NOMO-1 treated with dmso at 0.1 percent for 144 hours (cell line): ENCODE results near the gene PERM1.

Source experiments
- DNase-seq: peaks from one replicate; lab custom pipeline; 2025; ENCODE audit not compliant: unreplicated experiment; lab: John Stamatoyannopoulos, UW

PERM1 gene

DNA sequence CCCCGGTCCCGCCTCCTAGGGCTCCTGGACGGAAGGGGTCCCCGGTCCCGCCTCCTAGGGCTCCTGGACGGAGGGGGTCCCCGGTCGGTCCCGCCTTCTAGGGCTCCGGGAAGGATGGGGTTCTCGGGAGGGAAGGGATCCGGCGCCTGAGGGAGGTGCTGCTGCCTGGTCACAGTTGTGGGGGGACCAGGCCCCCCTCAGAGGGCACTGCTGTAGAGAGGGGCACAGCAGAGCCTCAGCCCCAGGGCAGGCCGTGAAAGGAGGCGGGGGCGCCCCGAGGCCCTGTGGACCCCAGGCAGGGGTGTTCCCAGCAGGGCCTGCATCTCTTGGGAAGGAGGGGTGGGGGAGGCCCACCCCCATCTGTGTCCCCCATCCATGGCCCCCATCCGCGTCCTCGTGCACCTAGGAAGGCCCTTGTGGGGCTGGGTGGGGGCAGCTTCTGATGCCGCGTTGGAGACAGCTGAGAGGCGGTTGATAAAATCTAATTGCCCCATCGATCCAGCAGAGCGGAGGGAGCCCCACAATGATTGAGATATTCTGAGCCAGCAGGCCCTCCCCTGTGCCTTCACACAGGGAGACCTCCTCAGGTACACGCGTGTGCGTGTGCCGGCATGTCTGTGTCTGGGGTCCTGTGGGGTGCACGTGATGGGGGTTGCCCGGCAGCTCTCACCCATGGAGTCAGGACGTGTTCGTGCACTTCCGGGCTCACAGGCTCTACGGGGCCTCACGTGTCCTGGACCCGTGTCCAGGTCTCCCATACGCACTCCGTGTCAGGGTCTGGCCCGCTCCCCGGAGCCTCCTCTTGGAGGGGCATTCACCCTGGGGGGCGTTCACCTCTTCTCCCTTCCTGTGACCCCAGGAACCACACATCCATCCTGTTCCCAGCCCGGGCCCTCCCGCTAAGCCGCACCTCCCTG is 45.3 kb downstream of the PERM1 start:
- no peak for DNase-seq

DNA sequence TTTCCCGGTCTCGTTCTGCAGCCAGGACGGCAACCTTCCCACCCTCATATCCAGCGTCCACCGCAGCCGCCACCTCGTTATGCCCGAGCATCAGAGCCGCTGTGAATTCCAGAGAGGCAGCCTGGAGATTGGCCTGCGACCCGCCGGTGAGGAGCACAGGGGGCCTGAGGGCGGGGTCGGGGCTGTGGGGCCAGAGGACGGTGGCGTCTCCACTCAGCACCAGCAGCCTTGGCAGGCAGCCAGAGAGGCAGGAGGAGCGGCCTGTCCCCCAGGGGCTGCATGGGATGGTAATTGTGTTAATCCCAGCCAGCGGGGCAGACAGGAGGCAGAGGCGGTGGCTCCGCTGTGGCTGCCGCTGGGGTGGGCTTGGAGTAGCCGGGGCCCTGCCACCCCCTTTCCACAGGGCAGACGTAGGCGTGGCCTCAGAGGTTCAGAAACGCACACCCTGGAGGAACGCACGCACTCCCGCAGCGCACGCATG is 46.1 kb downstream of the PERM1 start:
- DNase-seq, result no peak

DNA sequence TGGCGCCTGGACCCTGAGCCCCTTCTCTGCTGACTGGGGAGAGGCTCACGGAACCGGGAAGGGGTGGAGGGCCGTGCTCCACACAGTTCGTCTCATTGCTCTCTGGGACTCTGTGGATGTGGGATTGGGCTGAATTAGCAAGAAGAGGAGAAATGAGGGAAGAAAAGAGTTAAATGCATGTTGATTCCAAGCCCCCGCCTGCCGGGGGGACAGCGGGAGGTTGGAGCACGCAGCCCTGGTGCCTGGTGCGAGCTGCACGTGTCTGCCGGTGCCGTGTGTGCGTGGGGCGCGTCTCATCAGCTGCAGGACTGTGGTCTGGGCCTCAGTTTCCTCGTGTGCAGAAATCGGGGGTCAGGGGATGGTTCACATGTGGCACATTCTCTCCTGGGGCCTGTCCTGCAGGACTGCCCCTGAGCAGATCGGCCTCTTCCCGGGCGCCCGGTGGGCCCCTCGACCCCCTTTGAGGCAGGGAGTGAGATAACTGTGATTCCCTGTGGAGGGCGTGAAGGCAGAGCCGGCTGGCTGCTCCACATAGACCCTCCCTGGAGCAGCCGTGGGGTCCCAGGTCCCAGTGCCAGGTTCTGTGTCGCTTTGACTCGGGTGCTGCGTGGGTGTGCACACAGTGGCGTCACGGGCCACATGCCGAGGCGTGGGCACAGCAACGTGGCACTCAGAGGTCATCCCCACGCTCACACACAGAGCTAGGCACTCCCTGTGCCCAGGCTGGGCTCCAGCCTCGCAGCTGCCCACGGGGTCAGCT is 46.7 kb downstream of the PERM1 start:
- no peak for DNase-seq

DNA sequence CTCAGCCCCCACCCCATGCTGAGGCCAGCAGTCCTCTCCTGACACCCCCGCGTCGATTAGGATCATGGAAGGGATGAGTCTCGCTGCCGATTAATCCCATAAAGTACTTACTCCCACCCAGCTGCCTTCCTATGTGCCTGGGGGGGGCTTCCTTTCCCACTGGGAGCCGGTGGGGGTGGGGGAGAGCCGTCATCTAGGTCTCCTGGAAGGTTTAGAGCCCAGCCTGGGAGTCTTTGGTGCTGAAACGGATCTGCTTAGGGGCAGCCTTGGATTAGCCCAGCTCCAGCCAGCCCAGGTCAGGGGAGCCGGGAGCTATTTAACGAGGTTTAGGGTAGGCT is 48.3 kb downstream of the PERM1 start:
- no peak for DNase-seq

DNA sequence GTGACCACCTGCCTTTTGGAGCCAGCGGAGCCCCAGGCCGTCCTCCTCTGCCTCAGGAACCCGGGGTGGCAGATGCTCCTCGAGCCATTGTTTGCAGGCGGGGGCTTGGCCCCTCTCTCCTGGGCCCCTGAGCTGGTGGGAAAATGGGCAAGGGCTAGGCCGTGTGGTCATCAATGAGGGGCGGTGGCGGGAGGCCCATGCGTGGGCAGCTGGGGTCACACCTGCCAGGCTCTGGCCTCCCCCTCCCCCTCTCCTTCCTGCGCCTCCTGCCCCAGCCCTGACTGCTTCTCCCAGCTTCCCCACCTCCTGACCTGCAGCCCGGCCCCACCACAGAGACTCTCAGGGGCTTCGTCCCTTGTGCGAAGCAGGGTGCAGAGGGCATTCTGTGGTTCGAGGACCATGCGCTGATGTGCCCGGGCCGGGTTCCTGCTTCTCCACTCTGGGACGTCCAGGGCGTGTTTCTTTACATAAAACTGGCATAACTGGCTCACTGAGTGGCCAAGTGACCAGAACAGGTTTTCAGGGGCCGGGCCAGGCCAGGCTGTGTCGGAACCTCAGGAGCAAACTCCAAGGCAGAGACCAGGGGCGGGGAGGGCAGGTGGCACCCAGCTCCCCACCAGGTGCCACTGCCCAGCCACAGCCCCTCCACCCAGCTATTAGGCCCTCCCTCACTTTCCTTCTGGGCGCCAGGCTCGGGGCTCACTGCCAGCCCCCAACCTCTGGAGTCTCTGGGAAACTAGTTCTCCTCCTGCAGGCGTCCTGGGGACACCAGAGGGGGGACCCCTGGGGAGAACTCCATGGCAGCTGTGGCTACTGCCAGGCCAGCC is 48.9 kb downstream of the PERM1 start:
- no peak for DNase-seq

DNA sequence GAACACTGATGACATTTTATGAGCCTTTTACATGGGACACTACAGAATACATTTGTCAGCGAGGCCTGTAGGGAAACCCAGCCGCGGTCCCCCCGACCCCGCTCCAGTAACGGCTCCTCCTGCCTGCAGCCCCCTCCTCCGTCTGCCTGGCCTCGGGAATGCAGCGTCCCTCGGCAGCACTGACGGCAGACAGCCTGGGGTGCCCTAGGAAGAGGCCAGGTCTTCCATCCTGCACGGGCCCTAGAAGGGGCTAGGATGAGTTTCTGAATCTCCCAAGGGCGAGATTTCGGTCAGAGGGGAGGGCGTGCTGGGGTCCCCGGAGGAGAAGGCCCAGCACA is 49.8 kb downstream of the PERM1 start:
- no peak for DNase-seq

DNA sequence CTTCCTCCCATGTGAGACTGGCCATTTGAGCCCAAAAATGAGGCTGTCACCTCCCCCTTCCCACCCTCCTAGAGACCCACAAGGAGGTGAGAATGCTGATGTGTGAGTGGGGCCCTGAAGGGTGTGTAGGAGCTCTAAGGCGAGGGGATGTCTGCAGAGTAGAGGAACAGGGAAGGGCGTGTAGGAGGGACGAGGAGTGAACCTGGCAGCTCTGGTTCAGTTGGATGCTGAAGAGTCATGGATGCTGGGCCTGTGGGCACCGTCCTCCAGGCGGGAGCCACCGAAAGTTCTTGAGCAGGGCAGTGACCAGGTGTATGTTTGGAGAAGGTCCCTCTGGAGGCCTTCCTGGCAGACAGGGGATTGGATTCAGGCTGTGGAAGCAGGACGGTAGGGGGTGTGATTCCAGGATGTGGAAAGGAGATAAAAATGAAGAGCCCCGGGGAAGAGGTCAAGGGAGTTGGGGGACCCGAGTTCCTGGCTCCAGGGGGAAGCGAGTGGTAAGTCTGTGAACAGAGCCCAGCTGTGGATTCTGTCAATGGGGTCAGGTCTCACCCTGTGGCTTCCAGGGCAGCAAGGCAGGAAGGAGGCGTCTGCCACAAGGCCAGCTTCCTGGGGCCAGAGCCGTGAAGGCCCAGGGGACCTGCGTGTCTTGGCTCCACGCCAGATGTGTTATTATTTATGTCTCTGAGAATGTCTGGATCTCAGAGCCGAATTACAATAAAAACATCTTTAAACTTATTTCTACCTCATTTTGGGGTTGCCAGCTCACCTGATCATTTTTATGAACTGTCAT is 50.3 kb downstream of the PERM1 start:
- no peak for DNase-seq

DNA sequence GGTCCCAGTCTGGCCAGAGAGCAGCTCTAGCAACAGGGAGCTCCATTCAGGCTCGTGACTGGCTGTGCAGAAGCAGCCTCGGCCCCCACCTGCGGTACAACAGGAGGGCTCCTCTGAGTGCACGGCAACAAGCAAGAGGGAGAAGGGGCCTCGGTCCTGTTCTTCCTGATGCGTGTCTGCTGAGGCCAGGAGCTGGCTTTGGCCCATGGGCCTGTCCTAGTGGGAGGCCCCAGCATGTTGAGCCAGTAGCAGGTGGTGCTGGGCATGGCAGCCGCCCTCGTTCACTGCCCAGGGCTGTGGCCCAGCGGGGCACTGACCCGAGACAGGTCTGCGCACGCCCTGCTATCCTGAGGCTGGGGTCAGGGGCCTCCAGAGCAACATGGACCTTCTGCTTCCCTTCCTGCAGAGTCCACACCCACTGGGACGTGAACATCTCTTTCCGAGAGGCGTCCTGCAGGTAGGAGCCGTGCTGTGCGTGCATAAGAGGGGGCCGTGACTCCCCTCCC is 51.2 kb downstream of the PERM1 start:
- DNase-seq, result no peak

DNA sequence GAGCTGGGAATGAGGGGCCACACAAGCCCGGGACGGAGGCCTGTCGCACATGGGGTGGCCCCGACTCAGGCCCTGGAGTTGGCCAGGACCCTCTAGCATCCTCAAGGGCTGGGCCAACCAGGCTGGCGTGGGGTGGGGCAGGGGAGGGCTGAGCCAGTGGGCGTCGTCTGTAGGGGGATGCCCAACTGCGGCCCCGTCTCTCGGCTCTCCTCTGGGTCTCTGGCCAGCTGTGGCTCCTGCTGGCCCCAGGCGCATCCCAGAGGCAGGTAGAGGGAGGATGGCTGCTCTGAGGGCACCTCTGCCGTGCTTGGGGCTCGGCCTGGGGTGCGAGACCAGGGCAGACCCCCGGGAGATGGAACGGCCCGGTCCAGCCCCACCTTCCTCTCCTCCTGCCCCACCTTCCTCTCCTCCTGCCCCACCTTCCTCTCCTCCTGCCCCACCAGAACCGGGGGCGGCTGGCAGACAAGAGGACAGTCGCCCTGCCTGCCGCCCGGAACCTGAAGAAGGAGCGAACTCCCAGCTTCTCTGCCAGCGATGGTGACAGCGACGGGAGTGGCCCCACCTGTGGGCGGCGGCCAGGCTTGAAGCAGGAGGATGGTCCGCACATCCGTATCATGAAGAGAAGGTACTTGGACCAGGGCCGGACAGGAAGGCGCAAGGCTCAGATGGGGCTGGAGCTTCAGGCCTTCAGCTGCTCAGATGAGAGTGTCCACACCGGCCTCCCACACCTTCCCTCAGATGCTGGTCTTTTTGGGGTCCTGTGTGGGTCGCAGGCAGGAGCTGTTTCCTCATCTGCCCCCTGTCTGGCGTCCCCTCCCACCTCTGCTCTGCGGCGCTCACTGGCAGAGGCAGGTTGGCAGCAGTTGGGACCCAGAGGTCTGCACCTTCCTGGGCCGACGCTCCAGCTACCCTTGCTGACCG is 51.9 kb downstream of the PERM1 start:
- no peak for DNase-seq

DNA sequence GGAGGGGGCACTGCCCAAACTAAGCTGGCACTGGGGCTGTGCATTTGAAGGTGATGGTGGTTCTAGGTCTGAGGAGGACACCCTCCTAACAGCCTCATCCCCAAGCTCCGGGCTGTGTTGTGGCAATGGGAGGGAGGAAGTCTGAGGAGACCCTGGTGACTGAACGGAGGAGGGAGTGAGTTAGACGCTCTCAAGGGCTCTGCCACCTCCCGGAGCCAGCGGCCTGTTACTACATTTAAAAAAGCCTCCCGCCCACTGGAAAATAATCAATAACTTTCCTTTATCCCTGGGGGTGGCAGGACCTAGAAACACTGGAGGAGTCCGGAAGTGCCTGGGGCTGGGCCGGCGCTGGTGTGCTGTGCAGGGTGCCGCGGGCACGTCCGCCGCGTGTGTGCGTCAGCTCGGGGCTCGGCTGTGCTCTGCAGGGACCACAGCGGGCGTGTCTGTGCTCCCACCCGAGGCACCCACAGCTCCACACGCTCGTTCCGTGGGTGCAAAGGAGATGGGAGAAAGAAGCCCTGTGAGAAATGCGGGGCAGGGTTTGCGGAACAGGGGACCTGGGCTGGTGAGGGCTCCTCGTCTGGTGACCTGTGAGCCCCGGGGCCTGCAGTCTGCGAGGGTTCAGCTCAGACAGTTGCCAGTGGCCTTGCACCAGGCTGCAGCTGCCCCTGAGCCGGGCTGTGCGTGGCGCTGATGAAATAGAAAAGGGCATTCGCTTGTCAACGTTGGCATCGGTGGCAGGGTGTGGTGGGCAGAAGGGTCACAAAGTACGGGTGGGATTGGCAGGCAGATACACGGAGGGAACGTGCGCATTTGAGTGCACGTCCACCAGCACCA is 52.9 kb downstream of the PERM1 start:
- no peak for DNase-seq

DNA sequence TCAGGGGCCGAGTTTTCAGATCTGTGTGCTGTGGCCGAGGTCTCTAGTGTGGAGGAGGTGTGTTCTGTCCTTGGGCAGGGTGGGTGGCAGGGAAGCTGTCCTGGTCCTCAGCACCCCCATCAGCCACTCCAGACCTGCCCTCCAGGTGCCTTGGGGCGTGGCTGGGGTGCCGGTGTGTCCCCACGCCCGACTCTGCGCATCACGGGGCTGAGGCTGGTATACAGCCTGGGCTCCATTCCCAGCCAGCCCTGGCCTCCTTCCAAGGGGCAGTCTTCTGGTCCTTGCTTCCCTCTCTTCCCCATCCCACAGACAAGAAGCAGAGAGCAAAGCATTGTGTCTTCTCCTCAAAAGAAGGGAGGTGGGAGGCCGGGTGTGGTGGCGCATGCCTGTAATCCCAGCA is 54.1 kb downstream of the PERM1 start:
- DNase-seq, result no peak

DNA sequence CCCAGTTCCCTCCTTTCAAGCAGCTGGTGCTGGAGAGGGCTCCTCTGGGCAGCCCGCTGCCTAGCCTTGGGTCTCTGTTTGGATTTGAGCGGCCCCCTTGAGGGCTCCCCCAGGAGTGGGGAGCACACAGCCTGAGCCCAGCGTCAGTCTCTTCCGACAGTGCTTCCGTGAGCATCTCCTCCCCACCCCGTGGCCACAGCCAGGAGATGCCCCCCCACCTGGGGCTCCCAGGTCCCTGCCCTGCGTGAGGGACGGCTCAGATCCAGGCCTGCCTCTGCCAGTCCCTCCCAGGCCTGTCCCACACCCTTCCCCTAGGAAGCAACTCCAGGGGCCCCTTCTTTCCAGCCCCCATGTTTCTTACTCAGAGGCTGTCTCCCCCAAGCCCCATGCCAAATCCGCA is 54.7 kb downstream of the PERM1 start:
- no peak for DNase-seq

DNA sequence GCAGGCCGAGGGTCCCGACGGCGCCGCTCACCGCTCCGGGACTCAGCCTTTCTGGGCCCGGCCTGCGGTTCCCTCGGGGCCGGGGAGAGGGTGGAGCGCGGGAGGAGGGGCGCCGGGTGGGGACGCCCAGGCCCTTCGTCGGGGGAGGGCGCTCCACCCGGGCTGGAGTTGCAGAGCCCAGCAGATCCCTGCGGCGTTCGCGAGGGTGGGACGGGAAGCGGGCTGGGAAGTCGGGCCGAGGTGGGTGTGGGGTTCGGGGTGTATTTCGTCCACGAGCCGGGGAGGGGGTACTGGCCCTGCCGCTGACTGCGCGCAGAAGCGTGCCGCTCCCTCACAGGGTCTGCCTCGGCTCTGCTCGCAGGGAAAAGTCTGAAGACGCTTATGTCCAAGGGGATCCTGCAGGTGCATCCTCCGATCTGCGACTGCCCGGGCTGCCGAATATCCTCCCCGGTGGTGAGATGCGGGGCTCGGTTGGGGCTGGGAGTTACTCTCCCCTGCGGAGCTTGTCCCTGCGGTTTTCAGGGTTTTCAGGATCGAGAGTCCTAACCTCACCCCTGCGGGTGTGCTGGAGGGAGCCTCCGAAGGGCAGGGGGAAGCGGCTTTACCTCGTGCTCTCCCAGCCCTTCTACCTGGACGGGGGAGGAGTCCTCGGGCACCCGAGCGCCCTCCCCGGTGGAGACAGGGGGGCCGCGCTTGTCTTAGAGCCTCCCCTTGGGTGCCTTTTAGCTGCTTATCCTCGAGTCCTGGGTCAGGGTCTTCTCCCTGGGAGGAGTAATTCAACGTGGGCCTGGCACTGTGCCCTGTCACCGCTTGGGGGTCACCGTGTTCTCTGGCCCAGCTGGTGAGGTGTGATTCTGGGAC is 56.1 kb downstream of the PERM1 start:
- DNase-seq, result no peak
